GM18868 (cell line): ENCODE results near the gene PPP1R3A.
A peak's percentile ranks its signal among the peaks of the same experiment; 100 is the strongest.
"Not testable (repeated sequence)": the region's sequence is repeated elsewhere in the genome, so short reads cannot be mapped to it uniquely, and the experiment has no call there.

Experiments
- ATAC-seq: cut with Tn5 transposase; IDR thresholded peaks from one replicate; pipeline ENCODE4 v1.9.1; 2021; ENCODE audit warnings: mild to moderate bottlenecking, moderate library complexity; ENCODE audit not compliant: unreplicated experiment

The PPP1R3A gene, protein sequence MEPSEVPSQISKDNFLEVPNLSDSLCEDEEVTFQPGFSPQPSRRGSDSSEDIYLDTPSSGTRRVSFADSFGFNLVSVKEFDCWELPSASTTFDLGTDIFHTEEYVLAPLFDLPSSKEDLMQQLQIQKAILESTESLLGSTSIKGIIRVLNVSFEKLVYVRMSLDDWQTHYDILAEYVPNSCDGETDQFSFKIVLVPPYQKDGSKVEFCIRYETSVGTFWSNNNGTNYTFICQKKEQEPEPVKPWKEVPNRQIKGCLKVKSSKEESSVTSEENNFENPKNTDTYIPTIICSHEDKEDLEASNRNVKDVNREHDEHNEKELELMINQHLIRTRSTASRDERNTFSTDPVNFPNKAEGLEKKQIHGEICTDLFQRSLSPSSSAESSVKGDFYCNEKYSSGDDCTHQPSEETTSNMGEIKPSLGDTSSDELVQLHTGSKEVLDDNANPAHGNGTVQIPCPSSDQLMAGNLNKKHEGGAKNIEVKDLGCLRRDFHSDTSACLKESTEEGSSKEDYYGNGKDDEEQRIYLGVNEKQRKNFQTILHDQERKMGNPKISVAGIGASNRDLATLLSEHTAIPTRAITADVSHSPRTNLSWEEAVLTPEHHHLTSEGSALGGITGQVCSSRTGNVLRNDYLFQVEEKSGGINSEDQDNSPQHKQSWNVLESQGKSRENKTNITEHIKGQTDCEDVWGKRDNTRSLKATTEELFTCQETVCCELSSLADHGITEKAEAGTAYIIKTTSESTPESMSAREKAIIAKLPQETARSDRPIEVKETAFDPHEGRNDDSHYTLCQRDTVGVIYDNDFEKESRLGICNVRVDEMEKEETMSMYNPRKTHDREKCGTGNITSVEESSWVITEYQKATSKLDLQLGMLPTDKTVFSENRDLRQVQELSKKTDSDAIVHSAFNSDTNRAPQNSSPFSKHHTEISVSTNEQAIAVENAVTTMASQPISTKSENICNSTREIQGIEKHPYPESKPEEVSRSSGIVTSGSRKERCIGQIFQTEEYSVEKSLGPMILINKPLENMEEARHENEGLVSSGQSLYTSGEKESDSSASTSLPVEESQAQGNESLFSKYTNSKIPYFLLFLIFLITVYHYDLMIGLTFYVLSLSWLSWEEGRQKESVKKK

DNA sequence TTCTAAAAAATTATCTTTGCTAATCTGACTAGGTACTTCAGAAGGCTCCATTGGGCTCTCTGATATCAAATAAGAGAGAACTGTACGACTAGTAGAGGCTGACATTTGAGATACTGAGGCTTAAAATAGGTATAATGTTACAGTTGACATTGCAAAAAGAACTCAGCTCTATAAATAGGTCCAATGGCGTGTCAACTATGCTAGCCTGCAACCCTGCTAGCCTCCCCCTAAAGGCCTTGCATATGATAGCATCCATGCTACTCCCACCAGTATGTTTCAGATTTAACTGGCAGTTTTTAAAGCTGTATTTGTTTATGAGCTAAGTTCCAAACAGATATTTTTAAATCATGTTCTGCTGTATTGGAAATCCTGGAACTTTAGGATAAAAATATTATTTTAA, at the start of gene PPP1R3A:
Gene PPP1R3A, minus strand, starts transcription at position 64 of the 400 bp plus-strand sequence. Its CDS starts 13 bp downstream, at position 51.
- ATAC-seq: peak; percentile 51

- ATAC-seq: no peak
These were observed 44.5 kb upstream of the PPP1R3A start for GRCh38 chr7:113963356-113963755.

DNA sequence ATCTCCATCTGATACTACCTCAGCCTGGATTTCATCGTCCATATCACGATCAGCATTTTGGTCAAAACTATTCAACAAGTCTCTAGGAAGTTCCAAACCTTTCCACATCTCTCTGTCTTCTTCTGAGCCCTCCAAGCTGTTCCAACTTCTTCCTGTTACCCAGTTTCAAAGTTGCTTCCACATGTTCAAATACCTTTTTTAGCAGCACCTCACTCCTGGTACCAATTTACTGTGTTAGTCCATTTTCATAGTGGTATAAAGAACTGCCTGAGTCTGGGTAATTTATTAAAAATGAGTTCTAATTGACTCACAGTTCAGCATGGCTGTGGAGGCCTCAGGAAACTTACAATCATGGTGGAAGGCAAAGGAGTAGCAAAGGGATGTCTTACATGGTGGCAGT, 41.1 kb upstream of the PPP1R3A start:
- ATAC-seq: no peak

- no peak for ATAC-seq
These were observed 36.3 kb upstream of the PPP1R3A start for GRCh38 chr7:113955157-113955556.

DNA sequence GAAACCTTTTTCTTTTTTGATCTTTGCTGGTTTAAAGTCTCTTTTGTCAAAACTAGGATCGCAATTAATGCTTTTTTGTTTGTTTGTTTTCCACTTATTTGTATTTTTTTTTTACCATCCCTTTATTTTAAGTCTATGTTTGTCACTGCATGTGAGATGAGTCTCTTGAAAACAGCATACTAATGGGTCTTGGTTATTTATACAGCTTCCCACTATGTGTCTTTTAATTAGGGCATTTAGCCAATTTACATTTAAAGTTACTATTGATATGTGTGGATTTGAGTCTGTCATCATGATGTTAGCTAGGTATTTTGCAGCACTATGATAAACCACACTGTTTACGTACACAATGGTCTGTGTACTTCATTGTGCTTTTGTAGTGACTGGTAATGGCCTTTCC, 34.7 kb upstream of the PPP1R3A start:
- ATAC-seq: no peak

DNA sequence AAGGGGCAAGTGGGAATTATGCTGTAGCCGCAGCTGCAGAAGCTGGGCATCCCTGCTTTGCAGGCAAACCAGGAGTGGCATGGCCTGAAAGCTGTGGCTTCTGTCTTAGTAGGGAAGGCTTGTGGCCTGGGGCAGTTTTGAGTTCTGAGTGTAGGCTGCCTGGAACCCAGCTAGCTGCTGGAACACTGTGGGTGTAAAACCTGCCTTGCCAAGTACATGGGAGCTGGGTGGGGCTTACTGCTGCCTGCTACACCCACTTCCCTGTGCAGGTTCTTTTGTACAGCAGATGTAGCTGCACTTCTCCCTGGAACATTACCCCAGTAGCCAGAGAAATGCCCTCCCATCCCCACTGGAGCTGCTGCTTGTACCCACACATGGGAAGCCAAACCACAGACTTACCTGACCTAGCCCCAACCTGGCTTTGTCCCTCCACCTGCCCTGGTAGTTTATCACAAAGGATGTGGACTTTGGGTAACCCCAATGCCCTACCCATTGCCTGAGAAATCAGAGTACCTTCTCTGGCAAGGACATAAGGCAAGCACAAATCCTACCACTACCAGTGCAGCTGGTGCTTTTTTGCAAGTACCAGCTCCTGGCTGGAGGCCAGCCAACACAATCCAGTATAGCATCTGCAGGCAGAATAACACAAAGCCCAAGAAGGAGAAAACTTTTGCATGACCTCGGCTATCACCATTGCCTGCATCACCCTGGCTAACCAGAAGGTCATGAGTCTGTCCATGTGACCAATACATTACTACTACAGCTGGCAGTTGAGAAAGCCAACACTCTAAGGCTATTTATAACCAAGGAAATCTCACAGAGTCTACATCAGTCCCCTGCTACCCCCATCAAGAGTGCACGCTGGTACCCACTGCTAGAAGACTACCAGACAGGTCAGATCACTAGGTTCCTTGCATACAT, 26.5 kb upstream of the PPP1R3A start:
- ATAC-seq: no peak

- ATAC-seq: no peak
These were observed 18.2 kb upstream of the PPP1R3A start for GRCh38 chr7:113936982-113937381.

- ATAC-seq: no peak
These were observed 17.7 kb upstream of the PPP1R3A start for GRCh38 chr7:113936535-113936934.

DNA sequence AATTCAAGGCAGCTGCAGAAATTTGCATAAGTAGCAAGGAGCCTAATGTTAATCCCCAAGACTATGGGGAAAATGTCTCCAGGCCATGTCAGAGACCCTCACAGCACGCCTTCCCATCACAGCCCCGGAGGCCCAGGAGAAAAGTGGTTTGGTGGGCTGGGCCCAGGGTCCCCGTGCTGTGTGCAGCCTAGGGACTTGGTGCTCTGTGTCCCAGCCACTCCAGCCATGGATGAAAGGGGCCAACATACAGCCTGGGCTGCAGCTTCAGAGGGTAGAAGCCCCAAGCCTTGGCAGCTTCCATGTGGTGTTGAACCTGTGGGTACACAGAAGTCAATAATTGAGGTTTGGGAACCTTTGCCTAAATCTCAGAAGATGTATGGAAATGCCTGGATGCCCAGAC, 10.6 kb upstream of the PPP1R3A start:
- not testable (repeated sequence) for ATAC-seq

DNA sequence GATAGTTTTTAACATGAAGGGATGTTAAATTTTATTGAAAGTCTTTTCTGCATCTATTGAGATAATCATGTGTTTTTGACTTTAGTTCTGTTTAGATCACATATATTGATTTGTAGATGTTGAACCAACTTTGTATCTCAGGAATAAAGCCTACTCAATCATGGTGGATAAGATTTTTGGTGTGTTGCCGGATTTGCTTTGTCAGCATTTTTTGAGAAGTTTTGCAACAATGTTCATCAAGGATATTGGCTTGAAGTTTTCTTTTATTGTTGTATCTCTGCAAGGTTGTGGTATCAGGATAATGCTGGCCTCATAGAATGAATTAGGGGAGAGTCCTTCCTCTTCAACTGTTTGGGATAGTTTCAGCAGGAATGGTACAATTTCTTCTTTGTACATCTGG, 9.3 kb upstream of the PPP1R3A start:
- no peak for ATAC-seq

DNA sequence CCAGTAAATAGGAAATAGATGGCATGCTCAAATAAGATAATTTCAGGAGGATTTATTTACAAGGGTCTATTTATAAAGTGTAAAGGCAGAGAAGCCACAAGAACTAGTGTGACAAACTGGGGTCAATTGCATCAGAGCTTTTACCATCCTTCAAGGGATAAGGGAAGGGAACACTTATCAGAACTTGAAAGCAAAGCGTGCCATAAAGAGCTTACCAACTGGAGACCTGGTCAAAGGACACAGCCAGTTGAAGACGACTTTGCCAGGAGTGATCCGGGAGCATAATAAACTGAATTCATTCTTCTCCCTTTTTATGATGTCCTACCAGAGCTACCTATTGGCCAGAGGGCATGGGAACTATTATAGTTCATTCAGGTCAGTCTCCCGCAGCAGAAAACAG, 3.2 kb upstream of the PPP1R3A start:
- ATAC-seq: no peak

- ATAC-seq: no peak
These were observed 2.6 kb upstream of the PPP1R3A start for GRCh38 chr7:113921363-113921762.

GRCh38 chr7:113917840-113918239, 969 bp downstream of the PPP1R3A start:
- no peak for ATAC-seq

GRCh38 chr7:113915956-113916355, 2.9 kb downstream of the PPP1R3A start:
- ATAC-seq: no peak

- no peak for ATAC-seq
These were observed 5.9 kb downstream of the PPP1R3A start for GRCh38 chr7:113912876-113913275.

DNA sequence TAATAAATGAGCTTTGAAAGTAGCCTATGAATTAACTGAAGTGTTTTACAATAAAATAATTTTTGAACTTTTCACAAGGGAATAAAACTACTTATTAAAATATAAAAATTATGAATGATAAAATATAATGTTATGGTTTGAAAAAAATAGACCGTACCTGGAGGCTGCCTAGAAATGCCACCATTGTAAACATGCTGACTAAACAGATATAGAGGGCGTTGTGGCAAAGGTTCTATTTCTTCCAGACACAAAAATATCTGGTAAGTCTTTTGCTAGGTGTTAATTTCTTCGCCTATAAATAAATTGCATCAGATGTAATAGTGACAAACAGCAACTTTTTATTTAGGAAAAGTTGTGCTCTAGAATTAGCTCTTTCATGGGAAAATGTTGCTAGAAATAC, 11.2 kb downstream of the PPP1R3A start:
- no peak for ATAC-seq

- ATAC-seq: no peak
These were observed 14.3 kb downstream of the PPP1R3A start for GRCh38 chr7:113904521-113904920.

GRCh38 chr7:113892818-113893217, 26.0 kb downstream of the PPP1R3A start:
- ATAC-seq: no peak

DNA sequence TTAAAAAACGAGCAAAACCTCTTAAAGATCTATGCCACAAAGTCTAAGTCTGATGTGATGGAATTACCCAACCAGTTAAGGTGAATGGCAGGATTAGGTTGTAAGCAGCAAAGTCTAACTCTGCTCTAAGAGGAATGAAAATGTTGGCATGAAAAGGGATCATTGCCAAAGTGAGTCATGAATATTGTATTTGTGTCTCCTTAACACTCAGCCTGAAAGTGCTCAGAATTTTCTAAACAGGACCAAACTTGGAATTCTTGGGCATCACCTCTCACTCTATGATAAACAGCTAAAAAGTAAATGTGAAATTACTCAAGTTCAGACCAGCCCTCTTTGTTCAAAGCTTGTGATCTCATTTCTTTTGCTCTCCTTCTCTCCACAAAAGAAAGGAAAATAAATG, 27.0 kb downstream of the PPP1R3A start:
- no peak for ATAC-seq

- no peak for ATAC-seq
These were observed 27.8 kb downstream of the PPP1R3A start for GRCh38 chr7:113891031-113891350.
